Activated gamma-delta T cell treated with anti-CD3 and anti-CD28 coated beads, Interleukin-2, amount 50 U/mL, for 16 hours (primary cell): ENCODE data around the gene KLHDC8A.
"Not testable (repeated sequence)": the region's sequence is repeated elsewhere in the genome, so short reads cannot be mapped to it uniquely, and the experiment has no call there.

Experiments used
- DNase-seq: peaks from one replicate; pipeline ENCODE4 v3.0.0-alpha.2; 2020; ENCODE audit warnings: low read depth

KLHDC8A gene

GRCh38 chr1:205371871-205372660, 15.3 kb upstream of the KLHDC8A start:
- no peak for DNase-seq

- DNase-seq, result no peak
Measured at GRCh38 chr1:205370780-205371179, 14.1 kb upstream of the KLHDC8A start.

GRCh38 chr1:205369701-205370123, 13.0 kb upstream of the KLHDC8A start:
- DNase-seq, result no peak

GRCh38 chr1:205368478-205368877, 11.8 kb upstream of the KLHDC8A start:
- DNase-seq, result no peak

GRCh38 chr1:205365945-205366463, 9.3 kb upstream of the KLHDC8A start:
- no peak for DNase-seq

GRCh38 chr1:205365086-205365485, 8.4 kb upstream of the KLHDC8A start:
- not testable (repeated sequence) for DNase-seq

- no peak for DNase-seq
Measured at GRCh38 chr1:205360891-205361290, 4.2 kb upstream of the KLHDC8A start.

GRCh38 chr1:205359771-205360565, 3.2 kb upstream of the KLHDC8A start:
- no peak for DNase-seq

GRCh38 chr1:205358579-205358978, 1.9 kb upstream of the KLHDC8A start:
- no peak for DNase-seq

GRCh38 chr1:205357567-205357966, 845 bp upstream of the KLHDC8A start:
- no peak for DNase-seq

- DNase-seq, result no peak
Measured at GRCh38 chr1:205355075-205355453, 1.7 kb downstream of the KLHDC8A start.

GRCh38 chr1:205354259-205355074, 2.3 kb downstream of the KLHDC8A start:
- peak; percentile 46 for DNase-seq

GRCh38 chr1:205353612-205354011, 3.1 kb downstream of the KLHDC8A start:
- no peak for DNase-seq

GRCh38 chr1:205353191-205353590, 3.5 kb downstream of the KLHDC8A start:
- no peak for DNase-seq

- DNase-seq, result no peak
Measured at GRCh38 chr1:205351984-205352713, 4.6 kb downstream of the KLHDC8A start.

GRCh38 chr1:205350691-205351141, 6.0 kb downstream of the KLHDC8A start:
- DNase-seq, result no peak

- DNase-seq, result no peak
Measured at GRCh38 chr1:205350124-205350523, 6.6 kb downstream of the KLHDC8A start.

- no peak for DNase-seq
Measured at GRCh38 chr1:205348554-205349487, 7.9 kb downstream of the KLHDC8A start.

- no peak for DNase-seq
Measured at GRCh38 chr1:205346956-205347574, 9.7 kb downstream of the KLHDC8A start.

GRCh38 chr1:205345761-205346160, 11.0 kb downstream of the KLHDC8A start:
- no peak for DNase-seq
